PC-9 (cell line): ENCODE results near the gene GSAP. TPM values are rescaled to one million over a fixed set of nuclear protein-coding genes. Genes with fewer than 3 reads are reported as not detected.

Experiments
- BruUV-seq: library from RNA; stranded (reverse); fragments of 400-500 nt; replicated peaks from 2 replicates; lab custom pipeline; 2021; lab: Mats Ljungman, UMichigan
- CTCF ChIA-PET: fragments of 300-600 bp; sonication (Branson Sonifier 250); formaldehyde crosslinking; loops from one replicate; lab custom pipeline; 2022; ENCODE audit warnings: antibody characterized with exemption; lab: Charles Lee
- POLR2A ChIA-PET: fragments of 300-600 bp; sonication (Branson Sonifier 250); formaldehyde crosslinking; loops from one replicate; lab custom pipeline; 2022; ENCODE audit warnings: antibody characterized with exemption; ENCODE audit not compliant: unreplicated experiment; lab: Charles Lee
- DNase-seq, 2 experiments: peaks; one replicate each; pipeline versions ENCODE4 v3.0.0 to v3.0.0-alpha.2; 2015 to 2022; ENCODE audit warnings: mixed read lengths in 1 of 2
- H2AFZ ChIP-seq: fragments of 200-600 bp; sonication (generic); 2 replicates; pipeline ENCODE4 v1.8.1; 2017; ENCODE audit warnings: antibody characterized with exemption
- H3F3A ChIP-seq: fragments of 200-600 bp; sonication (generic); 2 replicates; pipeline ENCODE4 v1.8.1; 2017; ENCODE audit warnings: antibody characterized with exemption, mild to moderate bottlenecking, low read depth; ENCODE audit not compliant: insufficient read depth
- H3K27ac ChIP-seq: fragments of 200-600 bp; sonication (generic); 2 replicates; pipeline ENCODE4 v1.6.1; 2016; ENCODE audit warnings: mixed run types
- H3K27me3 ChIP-seq: fragments of 200-600 bp; sonication (generic); 2 replicates; pipeline ENCODE4 v1.6.1; 2016; ENCODE audit warnings: low read depth, mixed run types; ENCODE audit not compliant: insufficient read depth
- H3K36me3 ChIP-seq: fragments of 200-600 bp; sonication (generic); 2 replicates; pipeline ENCODE4 v1.6.1; 2016; ENCODE audit warnings: low read depth, mixed run types
- H3K4me1 ChIP-seq: fragments of 200-600 bp; sonication (generic); replicated peaks from 2 replicates; pipeline ENCODE4 v1.6.1; 2016; ENCODE audit warnings: mixed run types; ENCODE audit not compliant: insufficient read depth
- H3K4me2 ChIP-seq: fragments of 200-600 bp; sonication (generic); 2 replicates; pipeline ENCODE4 v1.6.1; 2017; ENCODE audit warnings: mixed run types
- H3K4me3 ChIP-seq: fragments of 200-600 bp; sonication (generic); 2 replicates; pipeline ENCODE4 v1.6.1; 2016; ENCODE audit warnings: mixed run types
- H3K79me2 ChIP-seq: fragments of 200-600 bp; sonication (generic); 2 replicates; pipeline ENCODE4 v1.6.1; 2017; ENCODE audit warnings: low read depth, mixed run types
- H3K9me2 ChIP-seq: fragments of 200-600 bp; sonication (generic); 2 replicates; pipeline ENCODE4 v1.8.1; 2017; ENCODE audit warnings: mild to moderate bottlenecking; ENCODE audit not compliant: insufficient read depth
- H3K9me3 ChIP-seq: fragments of 200-600 bp; sonication (generic); 2 replicates; pipeline ENCODE4 v1.8.1; 2016; ENCODE audit warnings: low read depth; ENCODE audit not compliant: insufficient read depth
- H4K20me1 ChIP-seq: fragments of 200-600 bp; sonication (generic); 2 replicates; pipeline ENCODE4 v1.8.1; 2017; ENCODE audit not compliant: insufficient read depth
- CTCF ChIP-seq: fragments of 200-600 bp; sonication (generic); conservative IDR thresholded peaks from 2 replicates; pipeline ENCODE4 v1.6.1; 2017; ENCODE audit warnings: mixed run types, antibody characterized with exemption, mild to moderate bottlenecking, moderate library complexity
- EZH2 ChIP-seq: fragments of 200-600 bp; sonication (generic); IDR thresholded peaks from 2 replicates; pipeline ENCODE4 v1.8.0; 2017; ENCODE audit warnings: antibody characterized with exemption, low read depth
- intact Hi-C: fragments of 100-400 bp; cut with micrococcal nuclease; formaldehyde crosslinking; loops from one replicate; pipeline ENCODE4 v1.10.0; 2022; ENCODE audit not compliant: unreplicated experiment
- total RNA-seq: library from RNA; stranded (reverse); gene quantifications from 2 replicates; pipeline ENCODE4 v1.2.3, GENCODE V29; 2021

The GSAP gene
- total RNA-seq, 1 experiment from 2014 or later: 15.6 TPM

- Histone ChIP-seq H4K20me1 (no peaks in the 10 kb centered on the region), H3F3A (no peaks in the 10 kb centered on the region), H3K27ac (no peak overlapping the region), H3K4me2 (no peak overlapping the region), H3K9me2 (no peaks in the 10 kb centered on the region), H3K9me3 (no peaks in the 10 kb centered on the region), H3K79me2 (no peaks in the 10 kb centered on the region), H3K27me3 (no peaks in the 10 kb centered on the region), H2AFZ (no peak overlapping the region), H3K36me3 (no peaks in the 10 kb centered on the region), H3K4me1 (no peaks in the 10 kb centered on the region), H3K4me3 (no peak overlapping the region)
- ChIA-PET POLR2A (no interaction called here), CTCF (no interaction called here)
- DNase-seq: no peak
- no peak for TF ChIP-seq EZH2
- TF ChIP-seq CTCF: no peak
- no TSS peak for BruUV-seq
- intact Hi-C loops: no loop called here
These were observed 131.5 kb downstream of the GSAP start for GRCh38 chr7:77284616-77285015.

GRCh38 chr7:77284005-77284404, 132.1 kb downstream of the GSAP start:
- H2AFZ ChIP-seq: no peak overlapping the region
- H3K79me2 ChIP-seq: no peaks in the 10 kb centered on the region
- H3K36me3 ChIP-seq: no peaks in the 10 kb centered on the region
- BruUV-seq: no TSS peak
- TF ChIP-seq EZH2: no peak
- TF ChIP-seq CTCF: no peak
- no peaks in the 10 kb centered on the region for H3K4me1 ChIP-seq
- H3K4me2 ChIP-seq: no peak overlapping the region
- no peak for DNase-seq
- H3F3A ChIP-seq: no peaks in the 10 kb centered on the region
- no peaks in the 10 kb centered on the region for H3K27me3 ChIP-seq
- H3K9me2 ChIP-seq: no peaks in the 10 kb centered on the region
- H4K20me1 ChIP-seq: no peaks in the 10 kb centered on the region
- ChIA-PET POLR2A (interaction anchor here (0.7 kb wide), 1 partner anchor 424 kb away, joined by 11 read pairs; no protein-coding TSS in a partner anchor), CTCF (no interaction called here)
- intact Hi-C loops: no loop called here
- no peak overlapping the region for H3K27ac ChIP-seq
- no peaks in the 10 kb centered on the region for H3K9me3 ChIP-seq
- no peak overlapping the region for H3K4me3 ChIP-seq

- Histone ChIP-seq H3F3A (no peaks in the 10 kb centered on the region), H4K20me1 (no peaks in the 10 kb centered on the region), H3K4me3 (no peak overlapping the region), H3K27me3 (no peaks in the 10 kb centered on the region), H2AFZ (no peak overlapping the region), H3K4me2 (no peak overlapping the region), H3K36me3 (no peaks in the 10 kb centered on the region), H3K79me2 (no peaks in the 10 kb centered on the region), H3K9me2 (no peaks in the 10 kb centered on the region), H3K4me1 (no peaks in the 10 kb centered on the region), H3K9me3 (no peaks in the 10 kb centered on the region), H3K27ac (no peak overlapping the region)
- no peak for DNase-seq
- no TSS peak for BruUV-seq
- no peak for TF ChIP-seq CTCF
- no peak for TF ChIP-seq EZH2
- CTCF ChIA-PET: no interaction called here
- intact Hi-C loops: no loop called here
- POLR2A ChIA-PET: no interaction called here
These were observed 133.3 kb downstream of the GSAP start for GRCh38 chr7:77282897-77283296.
